K562 treated with DMSO at 1 percent for 24 hours (cell line): ENCODE data around the gene STX4. TPM values are rescaled to one million over a fixed set of nuclear protein-coding genes. Genes with fewer than 3 reads are reported as not detected.

ENCODE experiments used
- total RNA-seq: library from RNA; unstranded; fragments of 300-600 nt; gene quantifications from 2 replicates; pipeline ENCODE4 v1.2.3, GENCODE V29; 2022; ENCODE audit warnings: low read depth; ENCODE audit not compliant: insufficient read depth

STX4 gene
- 48.7 and 57.8 TPM in 2 replicates for total RNA-seq

DNA sequence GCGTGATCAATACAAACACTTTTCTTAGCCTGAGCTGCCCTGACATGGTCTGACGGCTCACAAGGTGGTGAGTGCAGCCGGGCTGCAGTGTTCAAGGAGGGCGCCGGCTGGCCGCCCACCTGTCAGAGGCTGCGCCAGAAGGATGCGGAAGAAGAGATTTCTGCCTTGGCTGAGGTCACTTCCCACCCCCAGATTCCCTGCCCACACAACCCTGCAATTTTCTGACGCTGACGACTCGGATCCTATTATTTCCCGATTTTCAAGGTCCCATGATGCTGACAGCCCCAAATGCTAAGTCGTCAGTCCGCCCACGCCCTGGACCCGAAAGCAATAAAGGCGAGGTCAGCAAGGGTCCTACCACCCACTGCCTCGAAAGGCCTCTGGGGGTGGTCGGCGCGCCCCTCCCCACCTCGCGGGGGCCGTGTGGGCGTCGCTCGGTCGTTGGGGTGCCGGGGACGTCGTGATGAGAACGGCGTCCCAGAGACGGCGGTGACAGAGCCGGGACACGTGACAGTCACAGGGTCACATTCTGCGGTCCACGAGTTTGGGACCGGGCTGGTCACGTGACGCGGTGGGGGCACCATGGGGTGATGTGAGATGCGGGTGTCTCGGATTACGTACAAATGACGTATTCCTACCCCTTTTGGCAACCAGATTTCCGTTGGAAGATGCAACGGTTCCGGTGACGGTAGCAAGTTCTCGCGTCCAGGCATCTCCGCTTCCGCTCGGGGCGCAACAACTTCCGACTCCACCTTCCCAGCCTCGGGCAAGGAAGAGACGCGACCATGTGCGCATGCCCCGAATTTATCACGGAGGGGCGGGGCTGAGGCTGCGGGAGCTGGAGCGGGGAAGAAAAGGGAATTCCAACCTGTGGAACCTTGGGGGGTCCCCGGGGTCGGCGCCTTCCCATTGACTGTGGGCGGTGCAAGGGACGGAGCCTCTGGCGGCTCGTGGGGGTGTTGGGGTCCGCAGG is at the start of gene STX4:
Gene STX4, plus strand, starts transcription at position 823 of the 973 bp plus-strand sequence. CDS start 248 bp downstream, outside the sequence.

DNA sequence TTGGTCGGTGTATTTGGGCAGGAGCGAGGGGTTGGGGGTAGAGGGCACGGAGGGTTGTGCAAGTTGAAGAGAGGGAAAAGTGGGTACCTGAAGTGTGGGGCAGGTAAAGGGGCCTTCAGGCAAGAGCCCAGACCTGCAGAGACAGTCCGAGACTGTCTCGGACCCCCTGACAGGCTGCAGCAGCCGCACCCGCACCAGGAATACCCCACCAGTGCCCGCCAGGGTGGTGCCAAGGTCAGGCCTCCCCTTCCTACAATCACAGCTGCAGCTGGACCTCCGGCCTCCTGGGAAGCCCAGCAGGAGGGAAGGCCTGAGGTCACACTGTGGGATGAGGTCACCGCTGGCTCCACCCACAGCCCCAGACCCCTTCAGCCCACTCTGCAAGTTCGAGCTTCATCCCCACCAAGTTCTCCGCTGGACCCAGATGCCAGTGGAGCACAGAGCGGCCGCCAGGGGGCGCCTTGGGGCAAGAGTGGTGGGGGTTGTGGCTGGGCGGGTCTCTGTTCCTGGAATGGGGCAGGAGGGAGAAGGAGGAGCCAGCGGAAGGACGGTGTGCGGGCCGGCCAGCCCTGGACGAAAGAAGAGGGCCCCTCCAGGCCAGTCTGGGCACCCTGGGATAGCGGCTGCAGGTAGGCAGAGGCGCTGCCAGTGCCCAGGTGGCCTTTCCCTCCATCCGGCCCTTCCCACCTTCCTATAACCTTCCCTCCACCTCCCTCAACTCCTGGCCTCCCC is 48.5 kb upstream of the STX4 start, which contains the start of gene HSD3B7:
Gene HSD3B7, plus strand, starts transcription at position 539 of the 732 bp plus-strand sequence. CDS start 452 bp downstream, outside the sequence.

GRCh38 chr16:31010585-31011325 is 22.6 kb upstream of the STX4 start, which contains the start of gene STX1B:
STX1B (minus strand) TSS chr16:31010638; CDS start chr16:31010396, 242 bp downstream.

DNA sequence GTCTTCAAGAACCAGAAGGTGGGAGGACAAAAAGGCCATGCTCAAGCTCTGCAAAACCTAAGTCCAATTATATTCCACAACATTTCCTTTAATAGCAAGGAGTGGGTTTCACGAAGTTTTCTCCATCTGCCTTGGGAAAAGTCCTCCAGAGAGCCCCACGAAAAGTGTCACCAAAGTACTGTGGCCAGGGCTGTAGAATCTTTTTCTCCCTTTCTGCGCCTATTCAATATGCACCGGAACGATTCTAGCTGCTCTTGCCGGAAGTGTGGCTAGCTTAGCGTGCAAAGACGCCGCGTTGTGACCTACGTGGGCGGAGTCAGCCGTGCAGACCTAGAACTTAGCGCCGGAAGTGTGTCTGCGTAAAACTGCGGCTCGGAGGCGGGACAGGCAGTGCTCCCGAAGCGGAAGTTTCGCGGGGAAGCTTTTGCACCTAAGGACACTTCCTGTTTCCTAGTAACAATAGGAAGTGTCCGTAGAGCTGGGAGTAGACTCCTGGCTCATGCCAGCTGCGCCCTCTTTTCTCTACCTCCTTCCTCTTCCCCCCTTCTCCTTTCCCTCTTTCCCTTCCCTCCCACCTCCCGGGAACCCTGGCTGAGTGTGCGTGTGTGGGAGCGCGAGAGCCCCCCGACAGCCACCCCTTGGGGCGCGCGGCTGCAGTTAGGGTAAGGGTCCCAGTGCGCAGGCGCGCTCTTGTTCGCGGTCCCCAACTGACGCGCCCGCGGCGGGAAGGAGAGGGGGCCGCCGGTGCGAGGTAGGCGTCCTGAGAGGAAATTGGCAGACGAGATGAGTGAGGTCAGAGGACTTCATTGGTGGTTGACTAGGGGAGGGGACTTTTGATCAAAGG is 40.8 kb downstream of the STX4 start, which contains the start of the genes ZNF646 and ZNF668:
Gene ZNF646, plus strand, starts transcription at position 453 of the 844 bp plus-strand sequence. CDS start 1,903 bp downstream, outside the sequence.
Gene ZNF668, minus strand, starts transcription at position 271 of the 844 bp plus-strand sequence. CDS start 9,781 bp downstream, outside the sequence.

DNA sequence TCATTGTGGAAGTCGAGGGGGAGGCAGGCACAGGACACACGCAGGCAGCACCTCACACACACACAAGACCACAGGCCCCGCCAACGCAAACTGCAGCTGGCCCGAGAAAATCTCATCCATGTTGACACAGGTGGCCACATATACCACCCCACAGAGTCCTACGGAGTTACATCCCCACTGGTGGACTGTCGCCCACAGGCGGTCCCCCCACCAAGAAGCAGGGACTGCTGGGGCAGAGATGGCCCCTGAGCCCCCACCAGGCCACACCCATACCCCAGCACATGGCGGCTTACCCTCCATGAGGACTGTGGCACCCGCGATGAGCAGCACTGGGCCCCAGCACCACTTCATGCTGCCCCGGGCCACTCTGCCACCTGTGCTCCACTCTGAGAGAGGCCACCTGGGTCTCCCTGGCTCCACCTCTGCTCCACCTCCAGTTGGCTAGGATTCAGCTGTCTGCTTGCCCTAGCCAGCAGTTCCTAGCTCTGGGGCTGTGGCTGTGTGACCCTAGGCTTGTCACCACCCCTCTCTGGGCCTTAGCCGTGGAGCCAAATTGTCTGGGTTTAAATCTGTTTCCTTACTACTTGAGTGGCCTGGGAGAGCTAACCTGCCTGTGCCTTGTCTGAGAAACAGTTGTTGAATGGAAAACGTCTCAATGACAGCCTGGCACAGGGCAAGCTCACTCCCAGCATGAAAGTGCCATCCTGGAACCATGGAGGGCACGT is 55.3 kb downstream of the STX4 start, which contains the start of gene PRSS53:
Gene PRSS53, minus strand, starts transcription at position 485 of the 725 bp plus-strand sequence. Its CDS starts 134 bp downstream, at position 351.

Other genes starting within 250 kb of the STX4 start
- gene ZNF629, start 246.4 kb upstream of the STX4 start, total RNA-seq: 16.4 and 17.8 TPM in 2 replicates
- 39.7 and 39.8 TPM in 2 replicates for gene BCL7C, start 139.5 kb upstream of the STX4 start, total RNA-seq
- gene CTF1, start 136.9 kb upstream of the STX4 start, total RNA-seq: 3.7 and 4.2 TPM in 2 replicates
- 30.5 TPM in 2 replicates for gene FBXL19, start 110.0 kb upstream of the STX4 start, total RNA-seq
- 86.5 and 97.3 TPM in 2 replicates for gene ORAI3, start 84.5 kb upstream of the STX4 start, total RNA-seq
- 21.2 and 22.6 TPM in 2 replicates for gene SETD1A, start 75.8 kb upstream of the STX4 start, total RNA-seq
- 41.6 and 42.7 TPM in 2 replicates for gene HSD3B7, start 48.4 kb upstream of the STX4 start, total RNA-seq
- gene STX1B, start 22.9 kb upstream of the STX4 start, total RNA-seq: 0.65 and 0.82 TPM in 2 replicates
- 20.7 and 21.1 TPM in 2 replicates for gene ZNF668, start 40.7 kb downstream of the STX4 start, total RNA-seq
- gene ZNF646, start 40.9 kb downstream of the STX4 start, total RNA-seq: 20.6 and 23.7 TPM in 2 replicates
- 3.0 and 3.1 TPM in 2 replicates for gene PRSS53, start 55.4 kb downstream of the STX4 start, total RNA-seq
- gene VKORC1, start 61.2 kb downstream of the STX4 start, total RNA-seq: 203 and 206 TPM in 2 replicates
- gene BCKDK, start 74.8 kb downstream of the STX4 start, total RNA-seq: 57.1 and 65.5 TPM in 2 replicates
- 76.8 and 93.8 TPM in 2 replicates for gene KAT8, start 84.1 kb downstream of the STX4 start, total RNA-seq
- 56.3 and 61.3 TPM in 2 replicates for gene PRSS8, start 102.2 kb downstream of the STX4 start, total RNA-seq
- gene PRSS36, start 116.5 kb downstream of the STX4 start, total RNA-seq: 0.45 TPM in 1 of 2 replicates, not detected in the other
- gene FUS, start 146.6 kb downstream of the STX4 start, total RNA-seq: 211 and 283 TPM in 2 replicates
- 91.6 and 93.5 TPM in 2 replicates for gene PYCARD, start 169.2 kb downstream of the STX4 start, total RNA-seq
- gene TRIM72, start 180.6 kb downstream of the STX4 start, total RNA-seq: 0.02 TPM in 1 of 2 replicates, not detected in the other
- not detected in 2 replicates for gene PYDC1, start 183.6 kb downstream of the STX4 start, total RNA-seq
- 3.6 and 5.1 TPM in 2 replicates for gene ITGAM, start 226.4 kb downstream of the STX4 start, total RNA-seq